ENCODE data around the gene PDE6D.

- TF ChIP-seq CTCF (IDR thresholded peaks at IDR 0.05; ENCODE audit: low read depth, low read length) (no peak), POLR2A (IDR thresholded peaks at IDR 0.05; ENCODE audit: extremely low read depth, insufficient read length) (no peak), MYC (IDR thresholded peaks at IDR 0.05; ENCODE audit: low read depth, low read length) (no peak)
Observed at GRCh38 chr2:231751042-231751815, 29.9 kb downstream of the PDE6D start.
